Ureter (tissue), 1 donor: Measurements from ENCODE around the gene TNFRSF1B. TPM values are rescaled to one million over a fixed set of nuclear protein-coding genes. Genes with fewer than 3 reads are reported as not detected.

Source experiments
- DNase-seq: peaks from one replicate; pipeline ENCODE4 v3.0.0-alpha.2; 2020; ENCODE audit warnings: low spot score
- total RNA-seq: library from RNA; stranded (reverse); gene quantifications from one replicate; pipeline ENCODE4 v1.2.4, GENCODE V29; 2023
- donor health status: DM: yes; HTN: yes; CAD: no.

TNFRSF1B gene
- total RNA-seq, 1 donor from 2014 or later = 28.0 TPM

DNA sequence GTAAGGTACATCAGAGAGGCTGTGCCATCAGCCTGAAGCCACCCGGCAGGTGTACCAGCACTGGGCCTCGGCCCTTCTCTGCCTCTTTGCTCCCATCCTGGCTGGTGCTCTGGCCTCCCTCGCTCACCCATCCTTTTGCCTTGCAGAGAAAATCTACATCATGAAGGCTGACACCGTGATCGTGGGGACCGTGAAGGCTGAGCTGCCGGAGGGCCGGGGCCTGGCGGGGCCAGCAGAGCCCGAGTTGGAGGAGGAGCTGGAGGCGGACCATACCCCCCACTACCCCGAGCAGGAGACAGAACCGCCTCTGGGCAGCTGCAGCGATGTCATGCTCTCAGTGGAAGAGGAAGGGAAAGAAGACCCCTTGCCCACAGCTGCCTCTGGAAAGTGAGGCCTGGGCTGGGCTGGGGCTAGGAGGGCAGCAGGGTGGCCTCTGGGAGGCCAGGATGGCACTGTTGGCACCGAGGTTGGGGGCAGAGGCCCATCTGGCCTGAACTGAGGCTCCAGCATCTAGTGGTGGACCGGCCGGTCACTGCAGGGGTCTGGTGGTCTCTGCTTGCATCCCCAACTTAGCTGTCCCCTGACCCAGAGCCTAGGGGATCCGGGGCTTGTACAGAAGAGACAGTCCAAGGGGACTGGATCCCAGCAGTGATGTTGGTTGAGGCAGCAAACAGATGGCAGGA is 24.5 kb upstream of the TNFRSF1B start:
- DNase-seq = no peak

DNA sequence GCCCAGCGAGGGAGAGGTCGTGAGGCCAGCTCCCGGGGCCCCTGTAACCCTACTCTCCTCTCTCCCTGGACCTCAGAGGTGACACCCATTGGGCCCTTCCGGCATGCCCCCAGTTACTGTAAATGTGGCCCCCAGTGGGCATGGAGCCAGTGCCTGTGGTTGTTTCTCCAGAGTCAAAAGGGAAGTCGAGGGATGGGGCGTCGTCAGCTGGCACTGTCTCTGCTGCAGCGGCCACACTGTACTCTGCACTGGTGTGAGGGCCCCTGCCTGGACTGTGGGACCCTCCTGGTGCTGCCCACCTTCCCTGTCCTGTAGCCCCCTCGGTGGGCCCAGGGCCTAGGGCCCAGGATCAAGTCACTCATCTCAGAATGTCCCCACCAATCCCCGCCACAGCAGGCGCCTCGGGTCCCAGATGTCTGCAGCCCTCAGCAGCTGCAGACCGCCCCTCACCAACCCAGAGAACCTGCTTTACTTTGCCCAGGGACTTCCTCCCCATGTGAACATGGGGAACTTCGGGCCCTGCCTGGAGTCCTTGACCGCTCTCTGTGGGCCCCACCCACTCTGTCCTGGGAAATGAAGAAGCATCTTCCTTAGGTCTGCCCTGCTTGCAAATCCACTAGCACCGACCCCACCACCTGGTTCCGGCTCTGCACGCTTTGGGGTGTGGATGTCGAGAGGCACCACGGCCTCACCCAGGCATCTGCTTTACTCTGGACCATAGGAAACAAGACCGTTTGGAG is 23.7 kb upstream of the TNFRSF1B start:
- DNase-seq = no peak

DNA sequence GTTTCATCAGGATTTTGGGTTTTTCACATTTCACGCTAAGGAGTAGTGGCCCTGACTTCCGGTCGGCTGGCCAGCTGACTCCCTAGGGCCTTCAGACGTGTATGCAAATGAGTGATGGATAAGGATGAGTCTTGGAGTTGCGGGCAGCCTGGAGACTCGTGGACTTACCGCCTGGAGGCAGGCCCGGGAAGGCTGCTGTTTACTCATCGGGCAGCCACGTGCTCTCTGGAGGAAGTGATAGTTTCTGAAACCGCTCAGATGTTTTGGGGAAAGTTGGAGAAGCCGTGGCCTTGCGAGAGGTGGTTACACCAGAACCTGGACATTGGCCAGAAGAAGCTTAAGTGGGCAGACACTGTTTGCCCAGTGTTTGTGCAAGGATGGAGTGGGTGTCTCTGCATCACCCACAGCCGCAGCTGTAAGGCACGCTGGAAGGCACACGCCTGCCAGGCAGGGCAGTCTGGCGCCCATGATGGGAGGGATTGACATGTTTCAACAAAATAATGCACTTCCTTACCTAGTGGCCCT is 23.1 kb upstream of the TNFRSF1B start:
- peak; percentile 75 for DNase-seq

DNA sequence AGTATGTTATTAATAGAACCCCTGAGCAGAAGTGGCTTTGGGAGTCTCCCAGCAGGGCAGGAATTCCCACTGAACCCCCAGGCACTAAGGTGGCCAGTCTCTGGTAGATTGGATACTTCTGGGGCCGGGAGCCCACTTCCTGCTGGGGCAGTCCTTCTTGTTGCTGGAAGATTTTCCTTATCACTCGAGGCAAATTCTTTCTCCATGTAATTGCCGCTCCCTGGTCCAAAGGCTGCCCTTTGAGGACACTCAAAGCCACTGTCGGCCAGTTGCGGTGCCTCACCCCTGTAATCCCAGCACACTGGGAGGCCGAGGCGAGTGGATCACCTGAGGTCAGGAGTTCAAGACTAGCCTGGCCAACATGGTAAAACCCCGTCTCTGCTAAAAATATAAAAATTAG is 22.6 kb upstream of the TNFRSF1B start:
- no peak for DNase-seq

DNA sequence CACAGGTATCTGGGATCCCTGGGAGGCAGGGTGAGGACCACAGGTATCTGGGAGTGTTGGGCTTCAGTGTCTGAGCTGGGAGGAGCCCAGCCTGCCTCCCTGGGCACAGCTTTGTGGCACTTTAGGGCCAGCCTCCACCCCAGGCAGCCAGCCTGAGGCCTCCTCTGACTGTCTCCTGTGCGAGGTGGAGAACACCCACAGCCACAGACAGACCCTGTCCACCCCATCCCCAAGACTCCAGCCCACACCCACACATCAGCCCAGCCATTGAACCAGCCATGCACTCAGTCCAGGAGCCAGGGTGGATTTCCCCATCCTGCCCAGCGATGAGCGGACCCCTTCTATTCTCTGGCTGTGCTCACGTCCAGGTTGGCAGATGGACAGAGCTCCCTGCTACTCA is 21.8 kb upstream of the TNFRSF1B start:
- DNase-seq = no peak

DNA sequence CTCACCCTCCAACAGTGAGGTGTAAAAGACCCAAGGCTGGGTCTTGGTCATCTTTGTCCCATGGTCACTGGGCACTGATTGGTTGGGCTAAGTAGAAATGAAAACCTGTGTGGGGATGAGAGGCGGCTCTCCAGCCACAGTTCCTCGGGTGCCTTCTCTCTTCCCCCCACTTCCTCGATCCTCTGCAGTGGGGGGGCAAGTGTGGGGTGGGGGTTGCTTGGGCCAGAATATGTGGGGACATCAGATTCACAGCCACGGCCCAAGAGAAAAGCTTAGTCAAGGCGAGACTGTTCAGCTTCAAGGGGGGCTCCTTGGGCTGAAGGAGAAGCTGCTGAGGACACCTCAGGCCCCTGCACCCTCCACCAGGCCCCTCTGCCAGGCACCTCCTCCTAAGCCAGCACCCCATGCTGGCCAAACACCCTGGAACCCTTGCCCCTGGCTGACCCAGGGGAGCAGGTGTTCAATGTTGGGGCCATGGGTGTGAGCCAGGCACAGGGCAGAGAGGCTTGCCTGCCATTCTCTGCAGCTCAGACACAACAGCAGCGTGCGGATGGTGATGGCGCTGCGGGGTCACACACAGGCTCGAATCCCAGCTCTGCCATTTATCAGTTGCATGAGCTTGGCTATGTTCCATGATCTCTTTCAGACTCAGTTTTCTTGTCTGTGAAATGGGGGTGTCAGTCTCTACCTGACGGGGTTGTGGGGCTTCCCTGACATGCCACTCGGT is 21.0 kb upstream of the TNFRSF1B start:
- no peak for DNase-seq

DNA sequence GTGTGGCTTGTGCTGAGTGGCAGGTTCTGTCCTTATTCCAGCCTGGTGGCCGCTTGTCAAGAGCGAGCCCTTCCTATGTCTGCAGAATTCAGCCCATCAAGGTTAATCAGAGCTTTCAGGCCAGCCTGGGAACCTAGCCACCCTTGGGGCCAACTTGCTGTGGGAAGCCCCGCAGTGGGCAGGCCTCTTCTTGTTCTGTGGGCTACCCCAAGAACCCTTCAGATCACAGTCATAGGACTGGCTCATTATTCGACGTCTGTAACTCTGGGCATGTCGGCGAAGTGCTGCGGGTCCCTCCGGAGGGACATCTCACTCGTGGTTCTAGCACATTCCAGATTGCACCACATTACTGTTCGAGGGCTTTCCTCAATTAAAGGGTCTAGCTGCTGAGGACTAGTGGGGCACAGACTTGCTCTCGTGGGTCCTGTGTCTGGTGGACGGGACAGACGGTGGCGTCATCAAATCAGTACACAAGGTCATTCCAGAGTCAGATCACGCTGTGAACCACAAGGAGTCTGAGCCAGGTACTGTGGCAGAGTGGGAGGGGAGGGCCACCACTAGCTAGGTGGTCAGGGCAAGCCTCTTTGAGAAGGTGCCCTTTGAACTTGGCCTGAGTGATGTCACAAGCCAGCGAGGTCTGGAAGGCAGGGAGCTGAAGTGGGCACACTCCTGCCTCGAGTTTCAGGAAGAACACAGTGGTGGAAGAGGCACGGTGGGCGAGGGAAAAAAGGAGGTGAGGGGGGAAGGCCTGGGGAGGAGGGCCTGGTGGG is 20.3 kb upstream of the TNFRSF1B start:
- DNase-seq = no peak

DNA sequence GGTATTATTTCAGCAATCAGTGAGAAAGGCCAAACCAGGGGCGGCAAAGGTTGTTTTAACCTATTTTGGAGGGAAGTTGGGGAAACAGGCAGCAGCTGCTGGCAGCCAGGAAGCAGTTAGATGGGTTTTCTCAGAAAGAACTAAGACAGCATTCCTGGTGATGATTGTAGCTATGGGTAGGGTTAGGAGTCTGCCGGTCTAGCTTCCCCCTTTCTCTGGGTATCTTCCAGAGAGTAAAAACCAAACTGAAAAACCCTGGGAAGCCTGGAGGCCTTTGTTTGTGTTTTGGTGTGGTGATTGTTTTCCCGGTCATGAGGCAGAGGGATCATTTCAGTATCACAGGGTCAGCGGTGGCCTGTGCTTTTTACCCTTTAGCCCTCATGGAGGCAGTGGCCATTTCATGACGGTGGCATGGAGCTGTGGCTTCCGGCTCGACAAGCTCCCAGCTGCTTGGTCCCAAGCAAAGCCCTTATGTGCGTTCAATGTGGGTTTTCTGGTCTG is 19.5 kb upstream of the TNFRSF1B start:
- no peak for DNase-seq

DNA sequence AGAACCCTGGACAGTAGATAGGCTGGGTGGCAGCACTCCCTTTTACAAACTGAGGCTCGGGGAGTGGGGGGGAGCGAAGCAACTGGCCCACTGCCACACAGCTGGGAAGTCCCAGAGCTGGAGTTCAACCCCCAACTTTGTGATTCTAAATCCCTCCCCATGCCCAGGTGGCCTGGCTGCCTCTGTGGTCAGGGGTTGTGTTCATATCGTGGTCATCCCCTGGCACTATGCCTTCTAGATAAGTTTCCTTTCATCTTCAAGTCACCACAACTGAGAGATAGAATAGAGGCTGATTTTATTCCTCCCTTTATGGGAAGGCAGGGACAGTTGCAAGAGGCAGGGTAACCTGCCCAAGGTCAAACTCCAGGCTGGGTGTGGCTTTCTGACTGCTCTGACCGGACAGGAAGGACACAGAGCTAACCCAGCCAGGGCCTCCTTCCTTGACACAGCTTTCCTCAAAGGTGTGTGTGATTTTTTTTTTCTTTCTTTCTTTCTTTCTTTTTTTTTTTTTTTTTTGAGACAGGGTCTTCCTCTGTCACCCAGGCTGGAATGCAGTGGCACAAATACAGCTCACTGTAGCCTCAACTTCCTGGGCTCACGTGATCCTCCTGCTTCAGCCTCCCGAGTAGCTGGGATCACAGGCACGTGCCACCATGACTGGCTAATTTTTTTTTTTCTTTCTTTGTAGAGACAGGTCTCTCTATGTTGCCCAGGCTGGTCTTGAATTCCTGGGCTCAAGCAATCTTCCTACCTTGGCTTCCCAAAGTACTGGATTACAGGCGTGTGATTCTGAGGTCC is 18.4 kb upstream of the TNFRSF1B start:
- no peak for DNase-seq

DNA sequence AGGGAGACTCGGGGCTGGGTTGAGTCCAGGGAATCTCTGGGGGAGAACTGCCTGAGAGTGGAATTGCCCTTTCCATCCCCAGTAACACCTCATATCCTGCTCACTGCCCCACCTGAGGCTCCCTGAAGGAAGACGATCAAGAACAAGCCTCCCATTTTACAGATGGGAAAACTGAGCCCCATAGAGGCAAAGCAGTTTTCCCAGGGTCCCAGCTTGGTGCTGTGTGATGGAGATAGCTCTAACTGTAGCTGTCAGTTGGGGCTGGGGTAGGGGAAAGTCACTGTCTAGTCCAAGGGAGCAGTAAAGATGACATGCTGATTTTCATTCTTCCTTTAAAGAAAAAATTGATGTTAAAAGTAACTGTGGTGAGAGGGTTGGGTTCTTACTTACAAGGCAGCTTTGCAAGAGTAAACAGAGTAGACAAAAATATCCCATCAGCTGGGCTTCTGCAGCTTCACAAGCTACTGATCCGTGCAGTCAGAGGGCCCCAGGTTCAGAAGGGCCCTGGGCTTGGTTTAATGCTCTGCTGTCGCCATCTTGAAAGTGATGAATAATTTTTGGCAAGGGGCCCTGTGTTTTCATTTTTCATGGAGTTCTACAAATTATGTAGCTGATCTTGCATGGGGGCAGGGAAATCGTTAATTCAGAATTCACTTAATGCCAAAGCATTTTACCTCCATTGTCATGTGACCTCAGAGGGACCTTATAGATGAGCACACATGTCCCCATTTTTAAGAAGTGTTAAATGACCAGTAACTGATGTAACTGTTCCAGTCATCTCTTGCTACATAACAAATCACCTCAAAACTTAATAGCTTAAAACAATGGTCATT is 17.6 kb upstream of the TNFRSF1B start:
- DNase-seq = no peak

DNA sequence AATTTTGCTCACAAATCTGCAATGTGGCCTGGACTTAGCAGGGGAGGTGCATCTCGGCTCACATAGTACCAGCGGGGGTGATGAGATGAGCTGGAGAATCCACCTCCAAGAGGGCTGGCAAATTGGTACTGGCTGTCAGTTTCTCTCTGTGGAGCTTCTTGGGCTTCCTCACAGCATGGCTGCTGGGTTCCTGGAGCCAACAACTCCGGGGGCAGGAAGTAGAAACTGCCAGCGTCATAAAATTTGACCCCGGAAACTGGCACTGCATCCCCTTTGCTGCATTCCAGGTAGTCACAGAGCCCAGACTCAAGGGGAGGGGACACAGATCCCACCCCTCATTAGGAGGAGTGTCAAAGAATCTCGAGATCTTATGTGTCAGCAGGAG is 17.0 kb upstream of the TNFRSF1B start:
- DNase-seq = no peak

DNA sequence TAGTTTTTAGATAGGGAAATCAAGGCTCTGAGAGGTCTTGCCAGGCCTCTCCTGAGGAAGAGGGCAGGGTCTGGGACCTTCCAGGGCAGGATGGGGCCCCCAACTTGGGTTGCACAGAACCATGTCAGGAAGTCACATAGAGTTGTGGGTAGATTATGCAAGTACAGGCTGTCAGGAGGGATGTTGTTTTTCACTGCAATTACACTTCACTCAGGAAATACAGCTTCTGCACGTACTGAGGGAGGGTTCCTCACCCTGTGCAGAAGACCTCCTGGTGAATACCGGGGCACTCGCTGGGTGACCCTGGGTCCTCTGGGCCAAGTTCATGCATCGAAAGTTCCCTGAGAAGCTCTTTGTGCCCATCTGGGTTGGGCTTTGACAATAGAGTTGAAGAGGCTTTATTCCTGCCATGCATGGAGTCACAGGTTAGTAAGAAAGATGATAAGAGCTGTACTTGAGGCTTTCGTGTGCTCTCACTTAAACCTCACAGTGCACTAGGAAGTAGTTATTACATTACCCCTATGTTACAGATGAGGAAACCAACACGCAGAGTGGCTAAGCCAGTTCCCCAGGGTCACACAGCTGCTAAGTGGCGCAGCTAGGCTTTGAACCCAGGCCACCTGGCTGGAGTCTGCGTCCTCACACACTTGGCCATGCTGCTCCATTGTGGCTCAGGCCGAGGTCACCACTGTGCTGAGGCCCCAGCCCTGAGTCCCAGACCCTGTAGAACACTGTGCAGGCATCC is 16.2 kb upstream of the TNFRSF1B start:
- DNase-seq = no peak

DNA sequence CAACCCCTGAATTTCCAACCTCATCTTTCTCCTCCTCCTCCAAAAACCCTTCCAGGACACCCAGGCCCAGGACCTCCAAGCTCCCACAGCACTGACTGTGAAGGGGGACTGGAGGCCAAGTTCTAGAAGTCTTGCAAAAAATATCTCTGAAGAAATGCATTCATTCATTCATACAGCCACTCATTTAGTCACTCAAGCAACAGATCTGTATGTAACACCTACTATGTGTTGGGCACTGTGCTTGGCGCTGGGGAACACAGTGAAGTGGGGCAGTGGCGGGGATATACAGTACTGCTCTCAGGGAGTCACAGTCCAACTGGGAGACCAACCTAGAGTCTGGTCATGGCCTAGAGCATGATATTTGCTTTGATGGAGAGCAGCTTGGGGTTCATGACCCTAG is 15.3 kb upstream of the TNFRSF1B start:
- DNase-seq = no peak

DNA sequence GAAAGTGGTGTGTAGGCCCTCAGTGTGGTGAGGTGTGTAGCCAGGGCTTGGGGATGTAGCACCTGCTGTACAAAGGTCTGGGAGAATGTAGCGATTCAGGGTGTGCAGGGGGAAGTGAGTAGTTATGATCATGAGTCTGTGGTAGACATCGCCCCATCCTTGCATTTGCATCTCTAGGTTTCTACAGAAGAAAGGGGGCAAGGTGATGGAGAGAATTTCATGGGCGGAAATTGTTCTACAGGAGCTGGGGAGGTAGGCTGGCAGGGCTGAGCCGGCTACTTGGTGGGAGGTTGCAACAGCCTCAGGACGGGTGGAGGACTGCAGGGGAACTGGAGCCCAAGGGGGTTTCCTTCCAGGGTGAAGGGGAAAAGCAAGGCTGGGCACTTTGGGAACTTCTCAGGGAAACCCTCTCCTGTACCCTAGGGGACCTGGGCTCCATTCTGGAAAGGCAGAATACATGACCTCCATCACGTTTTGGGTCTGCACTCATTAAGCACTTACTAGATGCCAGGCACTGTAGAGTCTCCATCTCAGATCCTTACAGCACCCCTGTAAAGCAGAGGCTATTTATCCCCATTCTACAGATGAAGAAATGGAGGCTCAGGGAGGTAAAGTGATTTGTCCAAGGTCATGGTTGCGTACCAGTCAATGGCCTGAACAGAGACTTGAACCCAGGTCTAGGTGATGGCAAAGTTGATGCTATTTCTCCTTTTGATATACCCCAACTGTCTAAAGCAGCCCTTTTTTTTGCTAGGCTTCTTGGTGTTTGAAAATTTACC is 14.5 kb upstream of the TNFRSF1B start:
- DNase-seq = no peak

DNA sequence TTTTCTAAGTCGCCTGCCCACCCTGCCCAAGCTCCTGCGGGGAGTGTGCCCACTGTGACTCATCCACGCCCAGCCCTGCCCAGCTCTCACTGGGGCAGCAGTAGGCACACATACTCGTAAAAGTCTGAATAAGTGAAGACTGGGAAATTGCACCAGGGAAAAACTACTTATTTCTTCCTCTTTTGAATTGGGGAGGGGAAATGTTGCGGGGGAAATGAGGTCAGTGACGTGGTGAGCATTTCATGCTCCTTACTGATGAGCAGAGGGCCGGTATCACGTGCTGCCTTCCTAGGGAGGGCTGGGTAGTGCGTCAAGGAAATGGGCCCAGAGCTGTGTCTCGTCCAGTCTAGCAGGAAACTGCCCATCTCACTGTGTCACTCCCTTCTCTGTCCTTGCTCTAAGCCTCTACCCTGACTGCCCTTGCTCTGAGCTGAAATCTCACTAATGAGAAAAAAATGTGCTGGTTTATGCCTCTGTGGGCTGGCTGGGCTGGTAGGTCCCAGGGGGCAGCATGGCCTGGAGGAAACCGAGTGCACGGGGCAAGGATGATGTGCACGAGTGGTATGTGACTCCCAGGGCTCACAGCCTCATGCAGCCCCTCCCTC is 13.5 kb upstream of the TNFRSF1B start:
- DNase-seq = no peak

DNA sequence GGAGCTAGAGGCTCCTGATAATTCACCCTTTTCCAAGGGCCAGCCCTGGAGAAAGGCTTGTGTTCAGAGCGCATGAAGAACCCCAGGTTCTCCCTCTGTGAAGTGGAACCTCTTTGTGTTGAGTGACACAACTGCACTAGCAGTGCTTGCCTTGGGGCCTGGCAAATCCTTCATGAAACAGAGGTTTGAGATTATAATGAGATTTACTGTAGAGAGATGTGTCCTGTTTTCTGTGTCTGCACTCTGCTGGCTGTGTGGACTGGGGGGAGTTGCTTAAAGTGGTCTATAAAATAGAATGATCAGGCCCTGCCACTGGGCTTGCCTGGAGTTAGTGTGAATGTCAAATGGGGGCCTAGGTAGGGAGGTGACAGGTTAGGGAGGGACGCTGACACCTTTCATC is 11.5 kb upstream of the TNFRSF1B start:
- no peak for DNase-seq

DNA sequence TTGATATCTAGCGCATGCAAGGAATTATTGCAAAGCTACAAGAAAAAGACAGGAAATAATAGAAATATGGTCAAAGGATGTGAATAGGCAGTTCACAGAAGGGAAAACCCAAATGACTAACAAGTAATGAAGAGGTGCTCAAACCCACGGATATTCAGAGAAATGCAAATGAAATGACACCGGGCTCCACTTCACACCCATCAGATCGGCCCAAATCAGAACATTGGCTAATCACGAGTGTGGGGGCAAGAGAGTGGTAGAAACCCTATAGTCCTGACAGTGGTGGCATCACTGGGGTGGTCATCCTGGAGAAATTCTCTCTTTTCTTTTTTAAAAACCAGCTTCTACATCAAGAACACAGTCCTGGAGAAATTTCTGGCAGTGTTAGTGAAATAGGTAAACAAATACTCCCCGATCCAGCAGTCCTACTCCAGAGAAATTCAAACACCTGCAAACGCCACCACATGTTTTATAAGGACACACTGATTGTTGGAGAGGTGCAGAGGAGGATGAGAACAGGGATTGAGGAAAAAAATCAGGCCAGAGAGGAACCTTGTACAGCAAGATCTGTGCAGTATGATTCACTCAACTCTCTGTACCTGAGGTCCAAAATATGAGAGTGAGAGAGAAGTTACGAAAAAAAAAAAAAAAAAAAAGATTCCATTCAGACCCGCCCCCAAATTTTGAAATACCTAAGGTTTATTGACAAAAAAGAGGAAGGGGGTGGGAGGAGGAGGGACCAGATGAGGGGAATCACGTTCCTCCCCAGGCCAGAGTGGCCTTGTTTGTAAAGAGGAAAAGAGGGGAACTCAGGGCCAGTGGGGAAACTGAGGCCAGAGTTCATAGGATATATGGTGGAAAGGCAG is 9.2 kb upstream of the TNFRSF1B start:
- DNase-seq = no peak
